ENCODE data around the gene NPAS2. TPM values are rescaled to one million over a fixed set of nuclear protein-coding genes. Genes with fewer than 3 reads are reported as not detected.

NPAS2 gene
- total and polyA plus RNA-seq, 2 donors (not counting 1 experiment from before 2014, with no cell fraction given) = 3.6 to 4.9 TPM

- no peak overlapping the region for H3K4me2 ChIP-seq (ENCODE audit: extremely low read depth, insufficient read depth, low read length)
- peak; percentile 49 to 60 for DNase-seq (ENCODE audit: low read depth in 2 of 2)
- no peak overlapping the region for H3K27ac ChIP-seq (ENCODE audit: insufficient read depth, low read length)
- H2AFZ ChIP-seq (ENCODE audit: low read length) = no peak overlapping the region
- H3K9me3 ChIP-seq (ENCODE audit: control insufficient read depth, insufficient read depth, low read depth, low read length) = no peaks in the 10 kb centered on the region
- no peak overlapping the region for H3K4me3 ChIP-seq (replicated peaks in 1 of 4; ENCODE audit: control extremely low read depth in 1 of 4, insufficient read depth in 1 of 4, low read depth in 3 of 4, low read length in 4 of 4)
- peaks cover 3% of the 10 kb centered on the region for H3K27me3 ChIP-seq (ENCODE audit: control insufficient read depth, insufficient read depth, low read length)
- no peaks in the 10 kb centered on the region for H3K36me3 ChIP-seq (ENCODE audit: control insufficient read depth, insufficient read depth, low read length)
- TF ChIP-seq EZH2 (IDR thresholded peaks at IDR 0.05; ENCODE audit: low read length, missing control alignments) (no peak), CTCF (conservative IDR thresholded peaks at IDR 0.05 in 1 of 2, IDR thresholded peaks at IDR 0.05 in 1 of 2; ENCODE audit: low read depth in 1 of 2, low read length in 2 of 2) (no peak)
- no peaks in the 10 kb centered on the region for H3K79me2 ChIP-seq (ENCODE audit: control insufficient read depth, insufficient read depth, low read length)
- no peaks in the 10 kb centered on the region for H3K4me1 ChIP-seq (ENCODE audit: control insufficient read depth, extremely low read depth, insufficient read depth, low read length)
- H3K9ac ChIP-seq (ENCODE audit: insufficient read depth, low read length) = no peak overlapping the region
- H4K20me1 ChIP-seq (ENCODE audit: control insufficient read depth, extremely low read depth, insufficient read depth, low read length) = no peaks in the 10 kb centered on the region
Measured at GRCh38 chr2:100813527-100813926, 6.4 kb upstream of the NPAS2 start.

GRCh38 chr2:100814043-100814442 lies 5.9 kb upstream of the NPAS2 start:
- Histone ChIP-seq H3K4me2 (ENCODE audit: extremely low read depth, insufficient read depth, low read length) (no peak overlapping the region), H3K4me3 (replicated peaks in 1 of 4; ENCODE audit: control extremely low read depth in 1 of 4, insufficient read depth in 1 of 4, low read depth in 3 of 4, low read length in 4 of 4) (no peak overlapping the region), H3K27ac (ENCODE audit: insufficient read depth, low read length) (no peak overlapping the region), H3K9ac (ENCODE audit: insufficient read depth, low read length) (no peak overlapping the region), H4K20me1 (ENCODE audit: control insufficient read depth, extremely low read depth, insufficient read depth, low read length) (no peaks in the 10 kb centered on the region), H3K9me3 (ENCODE audit: control insufficient read depth, insufficient read depth, low read depth, low read length) (no peaks in the 10 kb centered on the region), H3K4me1 (ENCODE audit: control insufficient read depth, extremely low read depth, insufficient read depth, low read length) (peaks cover under 1% of the 10 kb centered on the region), H3K27me3 (ENCODE audit: control insufficient read depth, insufficient read depth, low read length) (peaks cover 3% of the 10 kb centered on the region), H3K36me3 (ENCODE audit: control insufficient read depth, insufficient read depth, low read length) (no peaks in the 10 kb centered on the region), H2AFZ (ENCODE audit: low read length) (no peak overlapping the region), H3K79me2 (ENCODE audit: control insufficient read depth, insufficient read depth, low read length) (no peaks in the 10 kb centered on the region)
- DNase-seq (ENCODE audit: low read depth in 2 of 2) = no peak
- no peak for TF ChIP-seq EZH2 (IDR thresholded peaks at IDR 0.05; ENCODE audit: low read length, missing control alignments)
- TF ChIP-seq CTCF (conservative IDR thresholded peaks at IDR 0.05 in 1 of 2, IDR thresholded peaks at IDR 0.05 in 1 of 2; ENCODE audit: low read depth in 1 of 2, low read length in 2 of 2) = no peak

- Histone ChIP-seq H2AFZ (ENCODE audit: low read length) (no peak overlapping the region), H3K79me2 (ENCODE audit: control insufficient read depth, insufficient read depth, low read length) (no peaks in the 10 kb centered on the region), H4K20me1 (ENCODE audit: control insufficient read depth, extremely low read depth, insufficient read depth, low read length) (no peaks in the 10 kb centered on the region), H3K4me1 (ENCODE audit: control insufficient read depth, extremely low read depth, insufficient read depth, low read length) (peaks cover 2% of the 10 kb centered on the region), H3K36me3 (ENCODE audit: control insufficient read depth, insufficient read depth, low read length) (no peaks in the 10 kb centered on the region), H3K4me3 (replicated peaks in 1 of 4; ENCODE audit: control extremely low read depth in 1 of 4, insufficient read depth in 1 of 4, low read depth in 3 of 4, low read length in 4 of 4) (no peak overlapping the region), H3K9ac (ENCODE audit: insufficient read depth, low read length) (no peak overlapping the region), H3K27me3 (ENCODE audit: control insufficient read depth, insufficient read depth, low read length) (peaks cover 3% of the 10 kb centered on the region), H3K4me2 (ENCODE audit: extremely low read depth, insufficient read depth, low read length) (no peak overlapping the region), H3K27ac (ENCODE audit: insufficient read depth, low read length) (no peak overlapping the region), H3K9me3 (ENCODE audit: control insufficient read depth, insufficient read depth, low read depth, low read length) (no peaks in the 10 kb centered on the region)
- no peak for DNase-seq (ENCODE audit: low read depth in 2 of 2)
- TF ChIP-seq EZH2 (IDR thresholded peaks at IDR 0.05; ENCODE audit: low read length, missing control alignments) (no peak), CTCF (conservative IDR thresholded peaks at IDR 0.05 in 1 of 2, IDR thresholded peaks at IDR 0.05 in 1 of 2; ENCODE audit: low read depth in 1 of 2, low read length in 2 of 2) (no peak)
Measured at GRCh38 chr2:100814453-100814852, 5.5 kb upstream of the NPAS2 start.
